Endometrial microvascular endothelial cells (primary cell): ENCODE data around the gene HOXB7. TPM values are rescaled to one million over a fixed set of nuclear protein-coding genes. Genes with fewer than 3 reads are reported as not detected.

Experiments used
- in situ Hi-C: cut with HindIII; loops from 2 replicates; pipeline ENCODE4 v1.10.0; 2017; ENCODE audit warnings: low sequenced_read_pairs, low pct_unique_long_range_greater_than_20kb; ENCODE audit errors: inconsistent ontology term
- total RNA-seq: library from RNA; depleted of rRNA; stranded (reverse); fragments of >200 nt; gene quantifications from one replicate; pipeline ENCODE4 v1.2.3, GENCODE V29; 2015; ENCODE audit errors: inconsistent ontology term

Gene HOXB7
- total RNA-seq, 1 donor from 2014 or later, result 28.6 TPM

DNA sequence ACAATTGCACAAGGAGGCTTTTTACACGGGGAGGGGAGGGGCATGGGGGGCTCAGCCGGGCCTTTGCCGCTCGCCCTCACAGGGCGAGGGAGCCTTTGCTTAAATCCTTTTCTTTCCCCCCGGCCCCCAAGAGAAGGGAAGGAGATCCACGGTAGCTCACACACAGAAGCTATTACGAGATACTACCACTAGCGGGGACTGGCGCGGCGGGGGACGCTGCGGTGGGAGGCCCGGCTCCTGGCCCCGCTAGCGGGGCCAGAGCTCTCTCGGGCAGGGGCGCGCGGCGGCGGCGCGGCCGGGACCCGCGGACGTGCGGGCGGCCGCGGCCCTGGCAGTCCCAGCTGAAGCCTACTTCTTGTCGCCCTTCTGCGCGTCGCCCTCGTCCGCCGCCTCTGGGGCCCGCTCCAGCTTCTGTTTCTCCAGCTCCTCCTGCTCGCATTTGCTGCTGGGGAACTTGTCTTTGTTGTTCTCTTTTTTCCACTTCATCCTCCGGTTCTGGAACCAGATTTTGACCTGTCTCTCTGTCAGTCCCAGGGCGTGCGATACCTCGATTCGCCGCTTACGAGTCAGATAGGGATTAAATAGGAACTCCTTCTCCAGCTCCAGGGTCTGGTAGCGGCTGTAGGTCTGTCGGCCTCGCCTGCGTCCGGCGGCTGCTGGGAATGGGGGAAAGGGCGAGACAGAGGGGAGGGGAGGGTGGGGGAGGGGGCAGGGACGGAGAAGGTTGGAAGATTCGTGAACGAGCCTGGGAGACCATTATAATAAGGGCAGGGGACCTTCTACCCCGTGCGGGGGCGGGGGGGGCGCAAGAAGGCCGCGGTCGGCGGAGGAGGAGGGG lies 2.3 kb upstream of the HOXB7 start:
- in situ Hi-C loops, result no loop called here

- in situ Hi-C loops, result no loop called here
Measured at GRCh38 chr17:48612456-48612853, 1.6 kb upstream of the HOXB7 start.

DNA sequence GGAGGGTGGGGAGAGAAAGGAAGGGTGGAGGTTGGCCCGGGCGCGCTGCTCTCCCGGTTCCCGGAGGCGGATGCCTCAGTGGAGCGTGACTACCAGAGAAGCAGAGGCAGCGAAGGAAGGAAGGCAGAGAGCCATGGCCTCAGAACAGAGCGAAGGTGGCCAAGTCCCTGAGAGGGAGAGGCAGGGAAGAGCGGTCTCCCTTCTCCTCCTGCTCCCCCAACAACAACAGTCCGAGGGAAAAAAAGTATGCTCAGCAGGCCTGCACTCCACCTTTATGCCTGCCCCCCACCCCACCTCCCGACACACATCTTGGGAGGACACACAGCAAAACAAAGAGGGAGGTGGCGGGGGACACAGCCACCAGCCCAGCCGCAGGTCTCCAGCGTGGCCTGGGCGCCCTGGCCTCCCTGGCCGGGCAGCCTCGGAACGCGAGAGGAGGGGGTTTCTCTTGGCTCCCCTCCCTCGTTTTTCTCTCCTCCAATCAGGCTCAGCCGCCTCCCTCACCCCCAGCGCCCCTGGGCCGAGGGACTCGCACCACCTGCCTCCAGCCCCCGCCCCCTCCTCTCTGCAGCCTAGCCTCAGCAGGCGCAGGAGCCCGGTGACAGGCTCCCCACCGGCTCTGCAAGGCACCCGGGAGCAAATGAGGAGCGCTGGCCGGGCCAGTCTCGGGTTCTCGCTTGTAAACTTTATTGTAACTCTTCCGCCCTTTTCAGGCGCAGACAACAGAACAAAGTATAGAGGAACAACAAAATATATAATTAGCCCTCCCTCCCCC lies 1.1 kb upstream of the HOXB7 start:
- in situ Hi-C loops, result no loop called here

DNA sequence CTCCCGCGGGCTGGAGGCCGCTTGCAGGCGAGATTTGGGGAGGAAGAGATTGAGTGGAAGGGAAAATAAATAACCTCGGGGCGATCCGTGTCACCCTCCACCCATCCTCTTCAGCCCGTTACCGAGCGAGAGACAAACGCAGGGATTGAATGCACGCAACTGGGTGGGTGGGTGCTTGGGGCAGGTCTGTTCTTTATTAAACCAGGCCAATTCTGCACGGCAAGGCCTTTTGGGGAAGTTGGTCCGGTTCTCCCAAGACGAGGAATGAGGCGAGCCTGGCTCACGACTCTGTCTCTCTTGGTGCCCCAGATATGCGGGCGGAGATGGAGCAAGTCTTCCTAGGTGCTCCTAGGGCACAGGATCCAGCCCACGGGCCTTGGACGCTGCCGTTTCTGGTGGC lies 396 bp upstream of the HOXB7 start:
- in situ Hi-C loops, result no loop called here

DNA sequence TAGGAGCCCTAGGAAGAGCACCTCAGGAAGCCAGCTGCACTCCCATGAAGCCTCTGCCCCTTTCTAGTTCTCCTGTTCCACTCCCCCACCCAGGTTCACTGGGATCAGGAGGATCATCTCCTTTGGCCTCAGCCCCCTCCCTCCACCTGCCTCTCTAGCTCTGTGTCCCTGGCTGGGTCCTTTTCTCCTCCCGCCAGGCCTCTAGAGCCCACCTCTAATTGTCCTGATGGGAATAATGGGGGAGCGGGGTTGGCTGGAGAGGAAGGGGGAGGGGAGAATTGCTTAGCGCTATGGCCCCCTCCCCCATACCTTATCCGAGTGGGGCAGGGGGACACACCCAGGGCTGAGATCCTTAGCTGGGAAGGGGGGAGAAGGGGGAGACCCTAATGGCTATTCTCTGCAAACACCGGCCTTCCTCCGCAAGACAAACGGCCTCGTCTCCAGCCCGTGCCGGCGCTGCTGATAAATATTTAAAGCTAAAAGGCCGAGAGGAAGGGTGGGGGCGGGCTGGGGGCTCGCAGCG lies 997 bp downstream of the HOXB7 start:
- in situ Hi-C loops, result no loop called here

GRCh38 chr17:48609033-48609432 lies 1.8 kb downstream of the HOXB7 start:
- in situ Hi-C loops, result no loop called here

GRCh38 chr17:48608494-48608834 lies 2.4 kb downstream of the HOXB7 start:
- in situ Hi-C loops, result no loop called here

- in situ Hi-C loops, result no loop called here
Measured at GRCh38 chr17:48606892-48607614, 3.8 kb downstream of the HOXB7 start.

DNA sequence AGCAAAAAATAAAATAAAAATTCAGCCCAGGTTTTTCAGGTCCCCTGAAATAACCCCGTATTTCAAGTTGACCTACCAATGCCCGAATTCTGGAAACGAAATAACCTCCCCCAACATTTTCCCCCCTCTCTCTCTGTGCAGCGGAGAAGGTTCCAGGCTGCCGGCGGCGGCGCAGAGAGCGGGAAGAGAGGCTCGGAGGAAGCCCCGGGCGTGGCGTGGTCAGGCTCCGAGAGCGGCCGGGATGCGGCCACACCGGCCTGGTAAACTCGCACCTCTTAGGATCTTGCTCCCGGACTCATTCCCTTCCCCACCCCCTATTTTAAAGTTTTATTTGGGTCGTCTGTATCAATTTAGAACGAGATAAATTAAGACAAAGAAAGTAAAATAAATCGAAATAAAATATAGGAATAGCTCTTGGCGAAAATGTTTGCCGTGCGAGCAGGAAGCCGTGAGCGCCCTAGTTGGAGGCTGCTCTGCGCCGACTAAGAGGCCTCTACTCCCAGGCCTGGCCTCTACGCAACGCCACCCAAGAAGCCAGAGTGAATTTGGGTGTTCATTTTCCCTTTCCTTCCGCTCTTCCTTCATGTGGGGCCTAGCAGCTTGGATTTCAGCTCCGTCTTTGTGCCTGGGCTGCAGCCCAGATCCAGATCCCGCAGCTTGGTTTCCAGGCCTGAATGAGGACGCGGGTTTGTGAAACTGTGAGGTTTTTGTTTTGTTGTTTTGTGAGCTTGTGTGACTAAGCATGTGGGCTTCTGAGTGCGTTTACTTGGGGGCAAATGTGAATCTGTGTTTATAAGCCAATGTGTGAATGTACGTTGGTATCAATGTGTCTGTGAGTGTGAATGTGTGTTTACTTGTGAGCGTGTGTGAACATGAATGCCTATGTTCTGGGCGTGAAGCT lies 4.6 kb downstream of the HOXB7 start:
- in situ Hi-C loops, result no loop called here

DNA sequence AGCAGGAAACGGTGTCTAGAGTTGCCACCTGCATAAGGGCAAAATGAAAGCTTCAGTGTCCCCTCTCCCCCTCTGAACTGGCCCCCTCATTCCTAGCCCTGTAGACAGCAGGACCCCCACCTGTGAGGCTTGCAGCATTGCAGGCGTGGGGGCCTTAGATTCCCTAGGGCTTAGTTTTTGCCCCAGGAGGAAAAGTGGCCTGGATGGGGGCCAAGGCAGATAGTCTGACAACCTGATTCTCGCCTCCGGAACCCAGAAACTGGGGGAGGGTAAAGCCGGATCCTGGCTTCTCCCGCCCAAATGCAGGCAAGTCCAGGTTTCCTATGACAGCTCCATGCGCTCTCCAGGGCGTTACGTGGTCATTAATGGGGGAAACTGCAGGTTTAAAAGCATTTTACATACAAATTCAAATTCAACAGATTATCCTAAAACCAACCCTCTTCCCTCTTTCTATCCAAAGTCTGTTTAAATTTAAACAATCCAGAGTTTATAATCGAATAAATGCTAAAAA lies 5.4 kb downstream of the HOXB7 start:
- in situ Hi-C loops, result no loop called here

DNA sequence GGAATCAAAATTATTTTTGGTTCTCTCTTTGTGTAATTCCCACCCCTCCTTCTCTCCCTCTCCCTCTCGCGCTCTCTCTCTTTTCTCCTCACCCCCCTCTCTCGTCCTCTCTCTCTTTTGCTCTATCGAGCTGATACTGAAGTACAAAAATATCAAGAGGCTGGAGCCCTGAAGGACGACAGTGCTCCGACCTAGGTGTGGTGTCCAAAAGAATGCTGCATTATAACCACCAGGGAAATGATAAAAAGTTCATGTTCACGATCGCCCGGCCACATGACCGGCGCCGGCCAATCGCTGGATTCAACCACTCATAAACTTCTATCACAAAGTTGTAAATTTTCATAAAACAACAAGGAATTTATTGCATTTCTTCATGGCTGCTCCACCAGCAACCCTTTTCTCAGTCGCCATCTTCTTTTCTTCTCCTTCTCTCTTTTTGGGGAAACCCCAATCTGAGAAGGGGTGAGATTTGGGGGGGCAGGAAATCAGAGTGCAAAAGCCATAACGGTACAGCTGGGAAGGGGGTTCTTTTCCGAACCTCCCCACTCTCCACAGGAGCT lies 6.0 kb downstream of the HOXB7 start, which contains the start of gene HOXB6:
HOXB6 (minus strand) TSS at position 217 of the 560 bp plus-strand sequence. CDS start 6,836 bp downstream, outside the sequence.
- in situ Hi-C loops, result no loop called here

DNA sequence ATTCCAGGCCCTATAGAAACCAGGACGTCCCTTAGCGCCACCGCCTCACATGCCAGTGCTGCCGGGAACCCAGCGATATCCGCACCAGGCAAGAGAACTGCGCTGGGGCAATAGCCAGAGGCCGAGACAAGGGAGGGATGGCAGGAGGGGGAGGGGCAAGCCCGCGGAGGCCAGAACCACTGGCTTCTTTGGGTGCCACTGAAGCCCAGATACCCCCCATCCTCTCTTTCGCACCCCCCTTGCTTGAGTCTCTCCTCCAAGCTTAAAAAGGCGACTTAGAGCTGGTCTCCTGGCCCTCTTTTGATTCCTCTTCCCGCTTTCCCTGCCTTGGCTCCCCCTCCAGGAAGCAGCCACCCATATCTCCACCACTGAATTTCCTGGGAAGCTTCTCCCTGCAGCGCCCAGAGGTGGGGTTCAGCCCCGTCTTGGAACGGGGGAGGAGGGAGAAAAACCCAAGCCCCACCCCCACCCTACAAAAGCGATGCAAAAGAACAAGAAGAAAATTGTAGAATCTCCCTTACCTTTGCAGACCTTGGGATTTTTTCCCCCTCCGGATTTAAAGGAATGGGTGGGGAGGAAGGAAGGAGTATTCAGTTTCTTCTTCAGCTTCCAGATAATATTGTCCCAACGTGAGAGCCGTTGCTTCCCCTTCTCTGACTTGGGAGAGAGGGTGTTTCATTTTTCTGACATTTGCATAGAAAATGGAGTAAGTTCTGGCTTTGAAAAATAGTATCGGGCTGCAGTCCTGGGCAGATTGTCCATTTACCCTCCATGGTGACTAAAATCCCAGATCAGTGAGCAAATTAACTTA lies 6.7 kb downstream of the HOXB7 start:
- in situ Hi-C loops, result no loop called here

DNA sequence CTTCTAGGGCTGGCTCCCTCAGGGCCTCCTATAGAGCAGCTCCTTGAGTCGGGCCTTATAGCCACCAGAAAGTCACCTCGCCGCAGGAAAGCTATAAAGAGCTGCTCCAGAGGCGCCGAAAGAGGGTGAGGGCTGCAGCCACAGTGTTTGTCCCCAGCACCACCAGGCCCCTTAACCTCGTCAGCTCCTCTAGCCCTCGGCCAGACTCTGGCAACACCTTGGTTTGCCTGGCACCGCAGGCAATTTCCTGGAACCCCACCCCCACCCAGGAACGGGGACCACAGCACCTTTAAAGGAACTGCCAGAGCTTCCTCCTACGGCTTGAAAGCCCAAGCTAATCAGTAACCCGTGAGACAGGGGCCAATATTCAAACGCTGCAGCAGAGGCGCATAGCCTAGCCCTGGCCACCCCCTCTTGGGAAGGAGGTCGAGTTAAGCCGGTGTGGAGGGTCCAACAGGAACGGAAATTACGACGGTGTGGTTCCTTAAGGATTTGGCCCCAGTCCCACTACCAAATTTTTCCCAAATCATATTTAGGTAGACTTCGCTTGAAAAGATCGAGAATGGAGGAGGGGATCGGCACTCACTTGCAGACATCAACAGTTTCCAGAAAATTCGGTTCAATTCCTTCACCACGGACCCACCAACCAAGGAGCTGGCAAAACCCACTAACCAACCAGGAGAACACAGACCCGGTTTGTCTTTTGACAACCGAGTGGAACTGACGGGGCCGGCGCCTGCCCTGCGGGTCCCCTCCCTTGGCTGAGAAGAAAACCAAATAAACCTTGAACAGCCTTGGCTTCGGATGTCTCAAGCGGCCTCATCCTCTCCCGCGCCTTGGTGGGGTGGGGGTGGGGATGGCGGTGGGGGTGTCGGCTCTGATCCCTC lies 9.0 kb downstream of the HOXB7 start:
- in situ Hi-C loops, result no loop called here

DNA sequence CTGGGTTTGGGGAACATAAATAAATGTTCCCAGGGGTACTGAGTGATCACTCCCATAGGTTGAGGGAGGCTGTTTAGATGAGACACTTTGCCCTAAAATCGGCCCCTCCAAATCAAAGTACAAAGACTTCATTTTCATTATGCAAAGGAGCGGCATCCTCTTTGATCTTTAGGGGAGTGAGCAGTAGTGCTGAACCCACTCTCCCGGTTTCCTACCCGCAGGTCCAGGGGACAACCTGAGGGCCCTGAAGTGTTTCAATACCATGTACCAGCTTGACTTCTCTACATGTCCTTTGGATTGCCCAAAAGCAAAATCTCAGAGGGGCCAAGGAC lies 9.6 kb downstream of the HOXB7 start:
- in situ Hi-C loops, result no loop called here

- in situ Hi-C loops, result no loop called here
Measured at GRCh38 chr17:48600244-48601098, 10.3 kb downstream of the HOXB7 start.

DNA sequence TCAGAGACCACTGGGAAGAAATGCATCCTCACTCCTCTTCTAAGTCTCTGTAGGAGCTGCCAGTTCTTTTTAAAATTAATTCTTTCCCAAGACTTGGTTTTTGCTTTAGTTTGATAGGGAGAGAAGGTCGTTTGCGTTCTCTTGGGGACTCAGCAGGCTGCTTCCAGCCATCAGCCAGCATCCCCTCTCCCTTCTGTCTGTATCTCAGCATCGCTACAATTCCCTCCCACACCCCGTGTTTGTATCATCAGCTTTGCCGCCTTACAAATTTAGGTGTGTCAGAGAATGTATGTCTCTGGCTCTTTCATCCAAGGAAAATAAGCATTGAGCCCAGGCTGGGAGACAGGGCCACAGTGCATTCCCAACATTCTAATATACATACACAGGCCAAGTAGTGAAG lies 11.5 kb downstream of the HOXB7 start:
- in situ Hi-C loops, result no loop called here
